ENCODE measurements around the gene RSPO3. TPM values are rescaled to one million over a fixed set of nuclear protein-coding genes. Genes with fewer than 3 reads are reported as not detected.
"Not testable (repeated sequence)": the region's sequence is repeated elsewhere in the genome, so short reads cannot be mapped to it uniquely, and the experiment has no call there.

The RSPO3 gene
- total and polyA plus RNA-seq, 4 donors = 2.5 to 4.0 (median 3.6) TPM

DNA sequence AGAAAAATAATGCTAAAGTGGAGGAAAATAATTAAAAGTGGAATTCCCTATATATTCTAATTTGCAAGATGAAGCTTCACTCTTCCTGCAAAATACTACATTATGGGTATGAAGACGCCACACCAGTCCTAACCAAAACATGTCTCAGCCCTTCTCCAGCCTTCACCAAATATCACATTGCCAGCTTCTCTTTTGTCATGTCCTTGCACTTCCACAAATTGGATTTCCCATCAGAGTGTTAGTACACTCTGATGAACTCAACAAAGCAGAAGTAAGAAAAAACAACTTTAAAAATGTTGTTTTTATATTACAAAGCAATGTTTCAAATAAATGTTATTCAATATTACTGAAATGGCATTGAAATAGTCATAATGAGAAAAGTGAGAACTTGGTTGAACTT lies 85.8 kb downstream of the RSPO3 start:
- Histone ChIP-seq H3K9me3 (ENCODE audit: control insufficient read depth, insufficient read depth, low read length) (no peaks in the 10 kb centered on the region), H3K27ac (ENCODE audit: low read depth, low read length) (no peak overlapping the region), H3K4me1 (ENCODE audit: control insufficient read depth, insufficient read depth, low read length) (no peaks in the 10 kb centered on the region), H3K27me3 (ENCODE audit: control insufficient read depth, insufficient read depth, low read length) (no peaks in the 10 kb centered on the region), H3K4me3 (ENCODE audit: low read depth, low read length) (no peak overlapping the region), H3K36me3 (ENCODE audit: control insufficient read depth, insufficient read depth, low read length) (no peaks in the 10 kb centered on the region)
- DNase-seq (ENCODE audit: low read depth in 4 of 6, low spot score in 6 of 6) = no peak
- 100% methylated on average over 1 of the region's 1 CpG for WGBS (ENCODE audit: insufficient coverage)

DNA sequence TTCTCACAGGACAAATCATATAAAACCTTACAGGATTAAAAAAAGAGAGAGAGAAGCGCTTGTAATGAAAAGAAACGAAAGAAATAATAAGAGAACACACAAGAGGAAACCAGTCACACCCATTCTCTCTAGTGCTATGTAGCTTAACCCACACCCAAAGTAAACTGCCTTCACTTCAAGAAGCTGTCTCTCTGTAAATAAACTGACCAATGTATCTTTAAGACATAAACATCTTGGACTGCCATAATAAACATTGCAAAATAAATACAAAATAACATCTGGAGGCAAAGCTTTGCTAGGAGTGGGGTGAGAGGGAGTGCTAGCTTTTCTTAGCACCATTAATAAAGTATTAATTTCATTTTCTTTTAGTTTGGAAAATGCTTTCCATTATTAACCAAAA lies 86.6 kb downstream of the RSPO3 start:
- H3K27ac ChIP-seq (ENCODE audit: low read depth, low read length) = no peak overlapping the region
- H3K4me3 ChIP-seq (ENCODE audit: low read depth, low read length) = no peak overlapping the region
- no peaks in the 10 kb centered on the region for H3K36me3 ChIP-seq (ENCODE audit: control insufficient read depth, insufficient read depth, low read length)
- H3K9me3 ChIP-seq (ENCODE audit: control insufficient read depth, insufficient read depth, low read length) = no peaks in the 10 kb centered on the region
- H3K4me1 ChIP-seq (ENCODE audit: control insufficient read depth, insufficient read depth, low read length) = no peaks in the 10 kb centered on the region
- no CpG with 5 or more reads among the region's 2 CpGs for WGBS (ENCODE audit: insufficient coverage)
- H3K27me3 ChIP-seq (ENCODE audit: control insufficient read depth, insufficient read depth, low read length) = no peaks in the 10 kb centered on the region
- no peak for DNase-seq (ENCODE audit: low read depth in 4 of 6, low spot score in 6 of 6)

DNA sequence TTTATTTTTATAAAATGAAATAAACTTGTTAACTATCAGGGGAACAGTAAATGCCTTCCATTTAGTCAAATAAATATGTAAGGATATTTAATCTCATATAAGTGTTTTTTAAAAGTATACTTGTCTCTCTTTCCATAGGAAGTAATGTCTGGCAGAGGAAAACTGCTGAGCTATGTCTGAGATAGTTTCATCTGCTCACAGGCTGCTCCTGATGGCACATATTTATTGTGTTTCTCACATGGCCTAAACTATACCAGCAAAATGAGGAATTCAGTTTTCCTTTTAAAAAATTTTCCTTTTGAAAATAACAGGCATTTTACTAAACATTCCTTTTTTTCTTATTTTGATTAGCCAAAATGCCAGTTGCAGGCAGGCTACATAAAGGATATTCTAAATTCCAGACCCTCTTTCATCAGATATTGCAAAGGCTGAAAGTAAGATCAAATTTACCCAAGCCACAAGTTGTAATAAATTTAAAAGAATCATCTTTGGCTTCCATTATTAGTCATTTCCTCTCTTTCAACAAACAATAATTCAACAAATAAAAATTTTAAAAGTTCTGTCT lies 88.1 kb downstream of the RSPO3 start:
- no peak overlapping the region for H3K4me3 ChIP-seq (ENCODE audit: low read depth, low read length)
- H3K9me3 ChIP-seq (ENCODE audit: control insufficient read depth, insufficient read depth, low read length) = no peaks in the 10 kb centered on the region

DNA sequence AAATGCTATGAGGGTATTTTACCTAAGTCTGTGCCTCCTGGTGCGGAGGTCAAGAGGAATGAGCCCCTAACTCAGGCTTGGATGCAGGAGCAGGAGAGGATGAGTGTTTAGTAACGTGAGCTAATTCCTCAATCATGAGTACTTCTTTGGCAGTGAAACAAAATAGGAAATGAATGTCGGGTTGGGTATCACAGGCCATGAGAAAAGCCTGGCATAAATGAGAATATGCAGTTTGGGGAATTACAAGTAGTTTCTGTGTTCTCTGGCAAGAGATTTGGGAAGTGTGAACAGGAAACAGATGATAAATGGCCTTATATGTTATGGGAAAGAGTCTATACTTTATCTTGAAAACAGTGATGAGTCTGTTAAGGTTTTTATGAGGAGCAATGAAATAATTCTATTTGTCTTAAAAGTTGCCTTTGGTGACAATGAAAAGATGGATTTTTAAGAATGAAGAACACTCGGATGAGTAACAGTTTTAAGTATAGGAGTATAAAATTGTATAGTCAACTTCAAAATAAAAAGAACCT lies 89.2 kb downstream of the RSPO3 start:
- WGBS (ENCODE audit: insufficient coverage) = 62% methylated on average over 3 of the region's 4 CpGs
- Histone ChIP-seq H3K27me3 (ENCODE audit: control insufficient read depth, insufficient read depth, low read length) (no peaks in the 10 kb centered on the region), H3K4me1 (ENCODE audit: control insufficient read depth, insufficient read depth, low read length) (no peaks in the 10 kb centered on the region), H3K4me3 (ENCODE audit: low read depth, low read length) (no peak overlapping the region), H3K36me3 (ENCODE audit: control insufficient read depth, insufficient read depth, low read length) (no peaks in the 10 kb centered on the region), H3K27ac (ENCODE audit: low read depth, low read length) (no peak overlapping the region), H3K9me3 (ENCODE audit: control insufficient read depth, insufficient read depth, low read length) (no peaks in the 10 kb centered on the region)
- no peak for DNase-seq (ENCODE audit: low read depth in 4 of 6, low spot score in 6 of 6)

More for the DNA sequence above, 88.1 kb downstream of the RSPO3 start:
- Histone ChIP-seq H3K36me3 (ENCODE audit: control insufficient read depth, insufficient read depth, low read length) (no peaks in the 10 kb centered on the region), H3K27ac (ENCODE audit: low read depth, low read length) (no peak overlapping the region), H3K4me1 (ENCODE audit: control insufficient read depth, insufficient read depth, low read length) (no peaks in the 10 kb centered on the region), H3K27me3 (ENCODE audit: control insufficient read depth, insufficient read depth, low read length) (no peaks in the 10 kb centered on the region)
- DNase-seq (ENCODE audit: low read depth in 4 of 6, low spot score in 6 of 6) = peak in 1 of 6 donors; percentile 45

- 100% methylated on average over 2 of the region's 6 CpGs for WGBS (ENCODE audit: insufficient coverage)
- no peak for DNase-seq (ENCODE audit: low read depth in 4 of 6, low spot score in 6 of 6)
- Histone ChIP-seq H3K4me3 (ENCODE audit: low read depth, low read length) (no peak overlapping the region), H3K27ac (ENCODE audit: low read depth, low read length) (no peak overlapping the region), H3K36me3 (ENCODE audit: control insufficient read depth, insufficient read depth, low read length) (no peaks in the 10 kb centered on the region), H3K9me3 (ENCODE audit: control insufficient read depth, insufficient read depth, low read length) (no peaks in the 10 kb centered on the region), H3K27me3 (ENCODE audit: control insufficient read depth, insufficient read depth, low read length) (no peaks in the 10 kb centered on the region), H3K4me1 (ENCODE audit: control insufficient read depth, insufficient read depth, low read length) (no peaks in the 10 kb centered on the region)
Measured at GRCh38 chr6:127210725-127211124, 92.3 kb downstream of the RSPO3 start.

GRCh38 chr6:127212376-127212775 lies 93.9 kb downstream of the RSPO3 start:
- no peaks in the 10 kb centered on the region for H3K27me3 ChIP-seq (ENCODE audit: control insufficient read depth, insufficient read depth, low read length)
- H3K36me3 ChIP-seq (ENCODE audit: control insufficient read depth, insufficient read depth, low read length) = no peaks in the 10 kb centered on the region
- H3K9me3 ChIP-seq (ENCODE audit: control insufficient read depth, insufficient read depth, low read length) = no peaks in the 10 kb centered on the region
- DNase-seq (ENCODE audit: low read depth in 4 of 6, low spot score in 6 of 6) = no peak
- H3K4me3 ChIP-seq (ENCODE audit: low read depth, low read length) = no peak overlapping the region
- no peak overlapping the region for H3K27ac ChIP-seq (ENCODE audit: low read depth, low read length)
- no peaks in the 10 kb centered on the region for H3K4me1 ChIP-seq (ENCODE audit: control insufficient read depth, insufficient read depth, low read length)

- H3K9me3 ChIP-seq (ENCODE audit: control insufficient read depth, insufficient read depth, low read length); H3K27me3 ChIP-seq (ENCODE audit: control insufficient read depth, insufficient read depth, low read length); H3K4me3 ChIP-seq (ENCODE audit: low read depth, low read length); DNase-seq (ENCODE audit: low read depth in 4 of 6, low spot score in 6 of 6); H3K27ac ChIP-seq (ENCODE audit: low read depth, low read length); H3K4me1 ChIP-seq (ENCODE audit: control insufficient read depth, insufficient read depth, low read length); H3K36me3 ChIP-seq (ENCODE audit: control insufficient read depth, insufficient read depth, low read length): not testable (repeated sequence)
- WGBS (ENCODE audit: insufficient coverage) = 97% methylated on average over 8 of the region's 13 CpGs
Measured at GRCh38 chr6:127214032-127214431, 95.6 kb downstream of the RSPO3 start.

DNA sequence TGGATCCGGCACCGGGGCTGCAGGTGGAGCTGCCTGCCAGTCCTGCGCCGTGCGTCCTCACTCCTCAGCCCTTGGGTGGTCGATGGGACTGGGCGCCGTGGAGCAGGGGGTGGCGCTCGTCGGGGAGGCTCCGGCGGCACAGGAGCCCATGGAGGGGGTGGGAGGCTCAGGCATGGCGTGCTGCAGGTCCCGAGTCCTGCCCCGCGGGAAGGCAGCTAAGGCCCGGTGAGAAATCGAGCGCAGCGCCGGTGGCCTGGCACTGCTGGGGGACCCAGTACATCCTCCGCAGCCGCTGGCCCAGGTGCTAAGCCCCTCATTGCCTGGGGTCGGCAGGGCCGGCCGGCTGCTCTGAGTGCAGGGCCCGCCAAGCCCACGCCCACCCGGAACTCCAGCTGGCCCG lies 96.1 kb downstream of the RSPO3 start:
- not testable (repeated sequence) for H3K4me3 ChIP-seq (ENCODE audit: low read depth, low read length); DNase-seq (ENCODE audit: low read depth in 4 of 6, low spot score in 6 of 6); H3K36me3 ChIP-seq (ENCODE audit: control insufficient read depth, insufficient read depth, low read length); H3K27ac ChIP-seq (ENCODE audit: low read depth, low read length); H3K9me3 ChIP-seq (ENCODE audit: control insufficient read depth, insufficient read depth, low read length); H3K27me3 ChIP-seq (ENCODE audit: control insufficient read depth, insufficient read depth, low read length); H3K4me1 ChIP-seq (ENCODE audit: control insufficient read depth, insufficient read depth, low read length)
- 93% methylated on average over 27 of the region's 31 CpGs for WGBS (ENCODE audit: insufficient coverage)

DNA sequence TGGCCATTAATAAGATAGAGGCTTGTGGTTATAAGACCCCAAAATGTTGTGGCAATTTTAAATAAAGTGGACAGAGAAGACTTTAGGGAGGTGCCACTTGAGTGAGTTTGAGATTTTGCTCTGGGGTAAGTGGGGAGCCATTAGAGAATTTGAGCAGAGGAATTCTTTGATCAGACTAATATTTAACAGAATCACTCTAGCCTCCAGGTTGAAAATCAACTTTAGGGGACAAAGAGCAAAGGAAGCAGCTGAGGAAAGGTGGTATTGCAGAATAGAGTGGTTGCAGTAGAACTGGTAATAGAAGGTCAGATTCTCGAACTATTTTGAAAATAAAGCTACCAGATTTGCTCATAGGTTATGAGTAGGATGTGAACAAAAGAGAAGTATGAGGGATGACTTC lies 97.5 kb downstream of the RSPO3 start:
- WGBS (ENCODE audit: insufficient coverage) = 94% methylated on average over 1 of the region's 1 CpG
- no peak for DNase-seq (ENCODE audit: low read depth in 4 of 6, low spot score in 6 of 6)

GRCh38 chr6:127216810-127217789 lies 98.6 kb downstream of the RSPO3 start:
- Histone ChIP-seq H3K9me3 (ENCODE audit: control insufficient read depth, insufficient read depth, low read length) (no peaks in the 10 kb centered on the region), H3K27ac (ENCODE audit: low read depth, low read length) (no peak overlapping the region), H3K36me3 (ENCODE audit: control insufficient read depth, insufficient read depth, low read length) (no peaks in the 10 kb centered on the region), H3K4me1 (ENCODE audit: control insufficient read depth, insufficient read depth, low read length) (no peaks in the 10 kb centered on the region), H3K4me3 (ENCODE audit: low read depth, low read length) (no peak overlapping the region), H3K27me3 (ENCODE audit: control insufficient read depth, insufficient read depth, low read length) (no peaks in the 10 kb centered on the region)
- DNase-seq (ENCODE audit: low read depth in 4 of 6, low spot score in 6 of 6) = no peak
- WGBS (ENCODE audit: insufficient coverage) = no CpG with 5 or more reads among the region's 2 CpGs

More for the DNA sequence above, 97.5 kb downstream of the RSPO3 start:
- H3K27ac ChIP-seq (ENCODE audit: low read depth, low read length) = no peak overlapping the region
- H3K4me1 ChIP-seq (ENCODE audit: control insufficient read depth, insufficient read depth, low read length) = no peaks in the 10 kb centered on the region
- H3K36me3 ChIP-seq (ENCODE audit: control insufficient read depth, insufficient read depth, low read length) = no peaks in the 10 kb centered on the region
- no peak overlapping the region for H3K4me3 ChIP-seq (ENCODE audit: low read depth, low read length)
- no peaks in the 10 kb centered on the region for H3K9me3 ChIP-seq (ENCODE audit: control insufficient read depth, insufficient read depth, low read length)
- no peaks in the 10 kb centered on the region for H3K27me3 ChIP-seq (ENCODE audit: control insufficient read depth, insufficient read depth, low read length)
